ENCODE measurements around the gene BCR.

Gene BCR

GRCh38 chr22:23153994-23154393, 26.3 kb upstream of the BCR start:
- Mint-ChIP-seq H3K36me3 (ENCODE audit: low read depth) (peaks cover 17% of the 10 kb centered on the region), H3K4me3 (no peak overlapping the region), H3K27ac (no peak overlapping the region), H3K27me3 (ENCODE audit: low read depth) (peaks cover 4% of the 10 kb centered on the region), H3K9me3 (no peaks in the 10 kb centered on the region), H3K4me1 (peaks cover 6% of the 10 kb centered on the region)
- TF ChIP-seq CTCF (IDR thresholded peaks at IDR 0.05; ENCODE audit: unreplicated experiment in 3 of 3), result no peak

GRCh38 chr22:23154461-23154860, 25.8 kb upstream of the BCR start:
- no peak overlapping the region for H3K4me3 Mint-ChIP-seq
- H3K9me3 Mint-ChIP-seq, result no peaks in the 10 kb centered on the region
- H3K27me3 Mint-ChIP-seq (ENCODE audit: low read depth), result peaks cover 4% of the 10 kb centered on the region
- TF ChIP-seq CTCF (IDR thresholded peaks at IDR 0.05; ENCODE audit: unreplicated experiment in 3 of 3), result no peak
- H3K27ac Mint-ChIP-seq, result no peak overlapping the region
- peaks cover 6% of the 10 kb centered on the region for H3K4me1 Mint-ChIP-seq
- H3K36me3 Mint-ChIP-seq (ENCODE audit: low read depth), result peaks cover 16% of the 10 kb centered on the region

GRCh38 chr22:23155143-23155542, 25.2 kb upstream of the BCR start:
- peaks cover 10% of the 10 kb centered on the region for H3K36me3 Mint-ChIP-seq (ENCODE audit: low read depth)
- TF ChIP-seq CTCF (IDR thresholded peaks at IDR 0.05; ENCODE audit: unreplicated experiment in 3 of 3), result no peak
- H3K9me3 Mint-ChIP-seq, result no peaks in the 10 kb centered on the region
- H3K27ac Mint-ChIP-seq, result no peak overlapping the region
- H3K27me3 Mint-ChIP-seq (ENCODE audit: low read depth), result peaks cover 4% of the 10 kb centered on the region
- H3K4me3 Mint-ChIP-seq, result no peak overlapping the region
- no peaks in the 10 kb centered on the region for H3K4me1 Mint-ChIP-seq

GRCh38 chr22:23155831-23156230, 24.5 kb upstream of the BCR start:
- Mint-ChIP-seq H3K27me3 (ENCODE audit: low read depth) (peaks cover 4% of the 10 kb centered on the region), H3K4me3 (no peak overlapping the region), H3K4me1 (no peaks in the 10 kb centered on the region), H3K27ac (no peak overlapping the region), H3K36me3 (ENCODE audit: low read depth) (peaks cover 10% of the 10 kb centered on the region), H3K9me3 (no peaks in the 10 kb centered on the region)
- no peak for TF ChIP-seq CTCF (IDR thresholded peaks at IDR 0.05; ENCODE audit: unreplicated experiment in 3 of 3)

- Mint-ChIP-seq H3K4me3 (no peak overlapping the region), H3K36me3 (ENCODE audit: low read depth) (peaks cover 10% of the 10 kb centered on the region), H3K4me1 (no peaks in the 10 kb centered on the region), H3K27ac (no peak overlapping the region), H3K27me3 (ENCODE audit: low read depth) (peaks cover 4% of the 10 kb centered on the region), H3K9me3 (no peaks in the 10 kb centered on the region)
- no peak for TF ChIP-seq CTCF (IDR thresholded peaks at IDR 0.05; ENCODE audit: unreplicated experiment in 3 of 3)
Measured at GRCh38 chr22:23156286-23156685, 24.0 kb upstream of the BCR start.

GRCh38 chr22:23157560-23158515, 22.5 kb upstream of the BCR start:
- no peak overlapping the region for H3K4me3 Mint-ChIP-seq
- H3K9me3 Mint-ChIP-seq, result no peaks in the 10 kb centered on the region

More at GRCh38 chr22:23157560-23158515, 22.5 kb upstream of the BCR start:
- TF ChIP-seq CTCF (IDR thresholded peaks at IDR 0.05; ENCODE audit: unreplicated experiment in 3 of 3), result no peak
- H3K36me3 Mint-ChIP-seq (ENCODE audit: low read depth), result peaks cover 10% of the 10 kb centered on the region
- H3K27ac Mint-ChIP-seq, result no peak overlapping the region
- no peaks in the 10 kb centered on the region for H3K4me1 Mint-ChIP-seq
- H3K27me3 Mint-ChIP-seq (ENCODE audit: low read depth), result peaks cover 4% of the 10 kb centered on the region
